GM15510 (cell line): Measurements from ENCODE around the gene CBFA2T2.

ENCODE experiments used
- POLR2A ChIP-seq: IDR thresholded peaks from 3 replicates; pipeline ENCODE4 v1.6.1; 2011; ENCODE audit warnings: borderline replicate concordance; ENCODE audit not compliant: insufficient read length; ENCODE audit errors: extremely low read depth

The CBFA2T2 gene

GRCh38 chr20:33589059-33589458 is 99.2 kb downstream of the CBFA2T2 start:
- no peak for TF ChIP-seq POLR2A

- no peak for TF ChIP-seq POLR2A
Observed at GRCh38 chr20:33594743-33595142, 104.8 kb downstream of the CBFA2T2 start.

GRCh38 chr20:33600414-33600813 is 110.5 kb downstream of the CBFA2T2 start:
- no peak for TF ChIP-seq POLR2A

GRCh38 chr20:33600981-33601380 is 111.1 kb downstream of the CBFA2T2 start:
- no peak for TF ChIP-seq POLR2A

- no peak for TF ChIP-seq POLR2A
Observed at GRCh38 chr20:33601861-33602260, 112.0 kb downstream of the CBFA2T2 start.

- no peak for TF ChIP-seq POLR2A
Observed at GRCh38 chr20:33602826-33603590, 113.1 kb downstream of the CBFA2T2 start.

GRCh38 chr20:33604084-33604990 is 114.4 kb downstream of the CBFA2T2 start:
- TF ChIP-seq POLR2A: no peak

GRCh38 chr20:33604991-33605370 is 115.1 kb downstream of the CBFA2T2 start:
- no peak for TF ChIP-seq POLR2A

- TF ChIP-seq POLR2A: no peak
Observed at GRCh38 chr20:33606118-33606771, 116.3 kb downstream of the CBFA2T2 start.

- no peak for TF ChIP-seq POLR2A
Observed at GRCh38 chr20:33609504-33609903, 119.6 kb downstream of the CBFA2T2 start.

GRCh38 chr20:33611106-33611505 is 121.2 kb downstream of the CBFA2T2 start:
- no peak for TF ChIP-seq POLR2A

GRCh38 chr20:33612001-33612400 is 122.1 kb downstream of the CBFA2T2 start:
- no peak for TF ChIP-seq POLR2A

GRCh38 chr20:33621717-33622400 is 132.0 kb downstream of the CBFA2T2 start:
- no peak for TF ChIP-seq POLR2A

- TF ChIP-seq POLR2A: no peak
Observed at GRCh38 chr20:33622705-33623365, 132.9 kb downstream of the CBFA2T2 start.
